ENCODE measurements around the gene URI1. TPM values are rescaled to one million over a fixed set of nuclear protein-coding genes. Genes with fewer than 3 reads are reported as not detected.

The URI1 gene
- total and polyA plus RNA-seq, 4 donors, result 72.7 to 91.7 (median 84.3) TPM

- peaks cover 22% of the 10 kb centered on the region for H3K4me1 ChIP-seq (ENCODE audit: control insufficient read depth, insufficient read depth, low read length)
- no peaks in the 10 kb centered on the region for H3K36me3 ChIP-seq (ENCODE audit: control insufficient read depth, insufficient read depth, low read length)
- no peaks in the 10 kb centered on the region for H3K27me3 ChIP-seq (ENCODE audit: control insufficient read depth, insufficient read depth, low read length)
- H3K4me3 ChIP-seq (ENCODE audit: low read depth, low read length), result no peak overlapping the region
- no peaks in the 10 kb centered on the region for H3K9me3 ChIP-seq (ENCODE audit: control insufficient read depth, insufficient read depth, low read length)
- no peak for DNase-seq (ENCODE audit: low read depth in 4 of 6, low spot score in 6 of 6)
- WGBS (ENCODE audit: insufficient coverage), result 98% methylated on average over 5 of the region's 5 CpGs
- no peak overlapping the region for H3K27ac ChIP-seq (ENCODE audit: low read depth, low read length)
These were observed 123.9 kb downstream of the URI1 start for GRCh38 chr19:30065680-30066606.

Small RNA genes lying within 50 kb of the gene (small RNA-seq; reads per million reads assigned to genes)
- gene AC008798.1 (ENCODE audit: low replicate concordance), result not detected
- not detected for gene TAF9P3 (ENCODE audit: low replicate concordance)

Other genes with a start within 250 kb of the URI1 start
- gene C19orf12, start 227.0 kb upstream of the URI1 start, total RNA-seq, result 10 to 100 TPM; 24.2 to 29.8 TPM
- 10 to 100 TPM; 42.7 to 42.9 TPM for gene C19orf12, start 227.0 kb upstream of the URI1 start, polyA plus RNA-seq (ENCODE audit: insufficient read length in 2 of 2)
- gene CCNE1, start 130.2 kb upstream of the URI1 start, total RNA-seq, result 1 to 10 TPM; 6.3 to 7.3 TPM
- gene CCNE1, start 130.2 kb upstream of the URI1 start, polyA plus RNA-seq (ENCODE audit: insufficient read length in 2 of 2), result 1 to 10 TPM; 8.3 to 9.9 TPM

Measured in spinal cord (tissue), 10 donors.